ENCODE results near the gene ARMH3.

GRCh38 chr10:101851411-101852116, 204.4 kb downstream of the ARMH3 start:
- TF ChIP-seq POLR2A (IDR thresholded peaks at IDR 0.05; ENCODE audit: extremely low read depth, insufficient read length) (no peak), CTCF (IDR thresholded peaks at IDR 0.05; ENCODE audit: low read depth, low read length) (no peak)
